Kidney (tissue), 14 donors: Measurements from ENCODE around the gene MYH11. TPM values are rescaled to one million over a fixed set of nuclear protein-coding genes. Genes with fewer than 3 reads are reported as not detected.

ENCODE experiments used
- DNase-seq, 5 donors: peaks; one replicate each; pipeline ENCODE4 v3.0.0-alpha.2; 2013 to 2020
- FAIRE-seq: peaks from 2 replicates; lab custom pipeline; 2012; peaks lifted over from hg19 to GRCh38; lab: Jason Lieb, UNC
- H3K27ac ChIP-seq, 2 donors: one replicate each; pipeline ENCODE4 v1.7.0; 2013; ENCODE audit warnings: low read depth in 2 of 2, low read length in 2 of 2, inconsistent platforms in 1 of 2
- H3K27me3 ChIP-seq: one replicate; pipeline ENCODE4 v1.7.1; 2013; ENCODE audit warnings: low read length, inconsistent platforms; ENCODE audit not compliant: control insufficient read depth, insufficient read depth
- H3K36me3 ChIP-seq, 3 donors: one replicate each; pipeline versions ENCODE4 v1.7.0 to v1.7.1; 2013; ENCODE audit warnings: low read length in 3 of 3, control low read depth in 1 of 3, inconsistent platforms in 1 of 3; ENCODE audit not compliant: insufficient read depth in 3 of 3, control insufficient read depth in 2 of 3
- H3K4me1 ChIP-seq, 3 donors: one replicate each; pipeline versions ENCODE4 v1.7.0 to v1.7.1; 2013; ENCODE audit warnings: low read length in 3 of 3, inconsistent platforms in 1 of 3, low read depth in 1 of 3; ENCODE audit not compliant: control insufficient read depth in 2 of 3, insufficient read depth in 2 of 3
- H3K4me3 ChIP-seq, 3 donors: one replicate each; pipeline versions ENCODE4 v1.7.0 to v1.8.1; 2013; ENCODE audit warnings: low read length in 3 of 3, control low read depth in 1 of 3, inconsistent platforms in 1 of 3
- H3K9ac ChIP-seq, 3 donors: one replicate each; pipeline versions ENCODE4 v1.7.0 to v1.7.1; 2013; ENCODE audit warnings: low read length in 3 of 3, control low read depth in 1 of 3, inconsistent platforms in 1 of 3
- H3K9me3 ChIP-seq, 3 donors: one replicate each; pipeline versions ENCODE4 v1.7.0 to v1.7.1; 2013; ENCODE audit warnings: low read length in 3 of 3, control low read depth in 1 of 3, inconsistent platforms in 1 of 3; ENCODE audit not compliant: control insufficient read depth in 2 of 3, insufficient read depth in 1 of 3
- intact Hi-C: fragments of 100-400 bp; cut with DNase I; formaldehyde crosslinking; loops from one replicate; pipeline ENCODE4 v1.11.1; 2022
- polyA plus RNA-seq: library from polyadenylated mRNA; stranded (reverse); fragments of 350-450 nt; fragmentation: Illumina TruSeq; extraction: RNeasy Lipid Tissue Mini Kit (QIAGEN cat#74804); gene quantifications from one replicate; pipeline ENCODE4 v1.2.3, GENCODE V29; 2014; ENCODE audit warnings: low read depth, low replicate concordance; ENCODE audit not compliant: insufficient read depth
- total RNA-seq: library from RNA; stranded (reverse); fragmentation: NEBNext Ultra II Directional; extraction: Animal tissue kit (Norgen Biotek cat#: 25700); gene quantifications from one replicate; pipeline ENCODE4 v1.2.1, GENCODE V29; 2021
- TF ChIP-seq, protein P1 (sequence below): IDR thresholded peaks from 3 replicates; pipeline ENCODE4 v1.5.1; 2012; ENCODE audit warnings: mild to moderate bottlenecking, moderate library complexity, borderline replicate concordance; ENCODE audit not compliant: insufficient read depth; ENCODE audit errors: extremely low read depth
- donor health status: control.
- donor health status: control.
- donor health status: control.
- donor health status: control.
- donor health status: control.
- donor health status: DM: yes; HTN: yes; CAD: no.
- donor health status: Normal renal cell carcinoma (clear cell type).

The MYH11 gene
- total and polyA plus RNA-seq, 2 donors from 2014 or later, result 40.2 to 175 TPM

DNA sequence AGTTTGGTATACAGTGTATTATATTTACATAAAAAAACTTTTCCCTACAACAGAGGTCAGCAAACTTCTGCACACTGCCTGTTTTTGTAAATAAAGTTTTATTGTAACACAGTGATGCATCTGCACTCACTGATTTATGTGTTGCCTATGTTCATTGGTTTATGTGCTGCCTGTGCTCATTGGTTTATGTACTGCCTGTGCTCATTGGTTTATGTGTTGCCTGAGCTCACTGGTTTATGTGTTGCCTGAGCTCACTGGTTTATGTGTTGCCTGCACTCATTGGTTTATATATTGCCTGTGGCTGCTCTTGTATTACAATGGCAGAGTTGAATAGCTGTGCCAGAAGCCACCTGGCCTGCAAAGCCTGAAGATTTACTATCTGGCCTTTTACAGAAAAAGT lies 81.6 kb downstream of the MYH11 start:
- TF ChIP-seq, protein P1, sequence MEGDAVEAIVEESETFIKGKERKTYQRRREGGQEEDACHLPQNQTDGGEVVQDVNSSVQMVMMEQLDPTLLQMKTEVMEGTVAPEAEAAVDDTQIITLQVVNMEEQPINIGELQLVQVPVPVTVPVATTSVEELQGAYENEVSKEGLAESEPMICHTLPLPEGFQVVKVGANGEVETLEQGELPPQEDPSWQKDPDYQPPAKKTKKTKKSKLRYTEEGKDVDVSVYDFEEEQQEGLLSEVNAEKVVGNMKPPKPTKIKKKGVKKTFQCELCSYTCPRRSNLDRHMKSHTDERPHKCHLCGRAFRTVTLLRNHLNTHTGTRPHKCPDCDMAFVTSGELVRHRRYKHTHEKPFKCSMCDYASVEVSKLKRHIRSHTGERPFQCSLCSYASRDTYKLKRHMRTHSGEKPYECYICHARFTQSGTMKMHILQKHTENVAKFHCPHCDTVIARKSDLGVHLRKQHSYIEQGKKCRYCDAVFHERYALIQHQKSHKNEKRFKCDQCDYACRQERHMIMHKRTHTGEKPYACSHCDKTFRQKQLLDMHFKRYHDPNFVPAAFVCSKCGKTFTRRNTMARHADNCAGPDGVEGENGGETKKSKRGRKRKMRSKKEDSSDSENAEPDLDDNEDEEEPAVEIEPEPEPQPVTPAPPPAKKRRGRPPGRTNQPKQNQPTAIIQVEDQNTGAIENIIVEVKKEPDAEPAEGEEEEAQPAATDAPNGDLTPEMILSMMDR, result no peak
- intact Hi-C loops, result no loop called here
- H3K27ac ChIP-seq, result no peak overlapping the region
- H3K4me3 ChIP-seq, result no peak overlapping the region
- H3K9me3 ChIP-seq, result no peaks in the 10 kb centered on the region
- H3K4me1 ChIP-seq, result no peaks in the 10 kb centered on the region
- H3K27me3 ChIP-seq, result no peaks in the 10 kb centered on the region
- peak in 1 of 5 donors; percentile 9 for DNase-seq
- H3K36me3 ChIP-seq, result no peaks in the 10 kb centered on the region
- no peak overlapping the region for H3K9ac ChIP-seq
- no peak for FAIRE-seq

- Histone ChIP-seq H3K4me3 (no peak overlapping the region), H3K9ac (no peak overlapping the region), H3K36me3 (no peaks in the 10 kb centered on the region), H3K27ac (no peak overlapping the region), H3K4me1 (no peaks in the 10 kb centered on the region), H3K27me3 (no peaks in the 10 kb centered on the region), H3K9me3 (no peaks in the 10 kb centered on the region)
- FAIRE-seq, result no peak
- no peak for DNase-seq
- TF ChIP-seq, protein P1, result no peak
- intact Hi-C loops, result no loop called here
These were observed 82.9 kb downstream of the MYH11 start for GRCh38 chr16:15773968-15774367.

DNA sequence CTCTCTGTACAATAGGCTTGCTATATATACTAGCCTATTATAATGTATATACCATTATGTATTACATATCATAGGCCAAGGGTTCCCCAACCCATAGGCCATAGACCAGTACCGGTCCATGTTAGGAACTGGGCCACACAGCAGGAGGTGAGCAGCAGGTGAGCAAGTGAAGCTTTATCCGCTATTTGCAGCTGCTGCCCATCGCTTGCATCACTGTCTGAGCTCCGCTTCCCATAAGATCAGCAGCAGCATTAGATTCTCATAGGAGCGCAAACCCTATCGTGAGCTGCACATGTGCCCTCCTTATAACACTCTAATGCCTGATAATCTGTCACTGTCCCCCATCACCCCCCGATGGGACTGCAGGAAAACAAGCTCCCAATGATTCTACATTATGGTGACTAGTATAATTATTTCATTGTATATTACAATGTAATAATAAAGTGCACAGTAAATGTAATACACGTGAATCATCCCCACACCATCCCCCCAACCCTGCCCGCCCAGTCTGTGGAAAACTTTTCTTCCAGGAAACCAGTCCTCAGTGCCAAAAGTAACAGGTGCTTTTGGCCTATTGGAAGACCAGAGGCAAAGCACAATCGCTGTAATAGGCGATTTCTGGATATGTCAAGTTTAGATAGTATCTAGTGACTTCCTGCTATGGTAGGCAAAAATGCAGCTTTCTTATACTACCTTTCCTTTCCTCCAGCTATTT lies 84.1 kb downstream of the MYH11 start:
- TF ChIP-seq, protein P1, result no peak
- Histone ChIP-seq H3K9ac (no peak overlapping the region), H3K36me3 (no peaks in the 10 kb centered on the region), H3K27me3 (no peaks in the 10 kb centered on the region), H3K4me1 (no peaks in the 10 kb centered on the region), H3K27ac (no peak overlapping the region), H3K4me3 (no peak overlapping the region), H3K9me3 (no peaks in the 10 kb centered on the region)
- intact Hi-C loops, result no loop called here
- no peak for DNase-seq
- no peak for FAIRE-seq

DNA sequence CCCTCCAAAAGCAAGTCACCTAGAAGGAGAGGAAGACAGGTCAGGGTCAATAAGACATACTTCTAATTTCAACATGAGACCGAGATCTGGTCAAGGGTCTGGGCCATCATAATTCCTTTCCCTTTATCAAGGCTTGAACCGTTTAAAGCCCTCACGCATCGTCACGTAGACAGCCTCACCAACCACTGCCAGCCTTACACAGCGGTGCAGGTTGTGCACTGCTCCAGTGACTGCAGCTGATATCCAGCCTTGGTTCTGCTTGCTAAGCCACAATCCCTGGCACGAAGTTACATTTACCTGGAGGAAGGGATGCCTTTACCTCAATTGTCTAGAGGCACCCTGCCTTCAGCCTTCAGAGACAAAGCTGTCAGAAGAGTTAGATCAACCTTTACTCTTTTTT lies 85.1 kb downstream of the MYH11 start:
- Histone ChIP-seq H3K4me1 (no peaks in the 10 kb centered on the region), H3K27ac (no peak overlapping the region), H3K36me3 (no peaks in the 10 kb centered on the region), H3K9ac (no peak overlapping the region), H3K27me3 (no peaks in the 10 kb centered on the region), H3K4me3 (no peak overlapping the region), H3K9me3 (no peaks in the 10 kb centered on the region)
- FAIRE-seq (no peak), DNase-seq (no peak)
- TF ChIP-seq, protein P1, result no peak
- intact Hi-C loops, result no loop called here
